H1 (cell line): ENCODE results near the gene NAA40. TPM values are rescaled to one million over a fixed set of nuclear protein-coding genes. Genes with fewer than 3 reads are reported as not detected.

Experiments used
- BRCA1 ChIP-seq: IDR thresholded peaks from 2 replicates; pipeline ENCODE4 v1.6.1; 2012; ENCODE audit warnings: low read depth, low read length, improper control_type of control experiment
- KDM1A ChIP-seq: fragments of 200-600, 300-600 bp; sonication (generic); IDR thresholded peaks from 2 replicates; pipeline ENCODE4 v1.7.1; 2016; ENCODE audit warnings: mild to moderate bottlenecking, low read length, borderline replicate concordance
- KDM4A ChIP-seq: IDR thresholded peaks from one replicate; pipeline ENCODE4 v1.7.1; 2012; ENCODE audit warnings: low read depth, mild to moderate bottlenecking, moderate library complexity, low read length, inconsistent platforms; ENCODE audit not compliant: severe bottlenecking
- MAFK ChIP-seq: IDR thresholded peaks from 2 replicates; pipeline ENCODE4 v1.6.1; 2012; ENCODE audit warnings: low read depth, mild to moderate bottlenecking, improper control_type of control experiment, low read length
- NRF1 ChIP-seq: IDR thresholded peaks from 2 replicates; pipeline ENCODE4 v1.6.1; 2011; ENCODE audit warnings: mild to moderate bottlenecking, low read depth, low read length, improper control_type of control experiment
- RNF2 ChIP-seq: fragments of 200-900, 300-1000 bp; sonication (generic); IDR thresholded peaks from 2 replicates; pipeline ENCODE4 v1.7.1; 2016; ENCODE audit warnings: borderline replicate concordance, low read depth, mild to moderate bottlenecking, antibody characterized with exemption, low read length; ENCODE audit not compliant: poor library complexity, severe bottlenecking; ENCODE audit errors: missing control alignments
- polyA plus RNA-seq, 7 experiments: library from polyadenylated mRNA; depleted of rRNA in 3 of 7; stranded (reverse) in 5 of 7; unstranded in 2 of 7; fragments of >200 nt in 5 of 7; fragments of 200-250 nt in 2 of 7; gene quantifications; 1 replicate in 5 of 7; 2 replicates in 1 of 7; 4 replicates in 1 of 7; pipeline versions ENCODE4 v1.2.1 to v1.2.3, GENCODE V29; 2011 to 2013; ENCODE audit warnings: missing spikeins in 2 of 7, mixed read lengths in 2 of 7
- total RNA-seq: library from RNA; stranded (reverse); fragmentation: NEBNext Ultra II Directional; extraction: Animal tissue kit (Norgen Biotek cat#: 25700); gene quantifications from 2 replicates; pipeline ENCODE4 v1.2.1, GENCODE V29; 2021

Gene NAA40
- total and polyA plus RNA-seq, 2 of the 8 experiments (the other 6 are each of a cell fraction or from before 2014, with no cell fraction given) = 20.0 to 31.1 TPM

DNA sequence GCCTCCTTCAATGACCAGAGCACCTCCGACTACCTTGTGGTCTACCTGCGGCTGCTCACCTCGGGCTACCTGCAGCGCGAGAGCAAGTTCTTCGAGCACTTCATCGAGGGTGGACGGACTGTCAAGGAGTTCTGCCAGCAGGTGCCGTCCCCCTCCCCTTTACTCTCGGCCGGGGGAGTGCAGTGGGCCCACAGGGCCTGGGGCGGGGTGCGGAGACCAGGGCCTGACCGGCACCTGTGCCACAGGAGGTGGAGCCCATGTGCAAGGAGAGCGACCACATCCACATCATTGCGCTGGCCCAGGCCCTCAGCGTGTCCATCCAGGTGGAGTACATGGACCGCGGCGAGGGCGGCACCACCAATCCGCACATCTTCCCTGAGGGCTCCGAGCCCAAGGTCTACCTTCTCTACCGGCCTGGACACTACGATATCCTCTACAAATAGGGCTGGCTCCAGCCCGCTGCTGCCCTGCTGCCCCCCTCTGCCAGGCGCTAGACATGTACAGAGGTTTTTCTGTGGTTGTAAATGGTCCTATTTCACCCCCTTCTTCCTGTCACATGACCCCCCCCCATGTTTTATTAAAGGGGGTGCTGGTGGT, 58.4 kb downstream of the NAA40 start (continued):
- TF ChIP-seq NRF1 (no peak), KDM4A (no peak), KDM1A (no peak), BRCA1 (no peak), MAFK (no peak), RNF2 (no peak)
